GM12801 (cell line): ENCODE results near the gene SLC66A3.

Experiments used
- CTCF ChIP-seq: IDR thresholded peaks from one replicate; pipeline ENCODE4 v1.5.1; 2011; ENCODE audit warnings: control low read depth; ENCODE audit not compliant: insufficient read length; ENCODE audit errors: extremely low read depth

SLC66A3 gene

GRCh38 chr2:11141319-11141718, 13.9 kb upstream of the SLC66A3 start:
- no peak for TF ChIP-seq CTCF

GRCh38 chr2:11142330-11142729, 12.9 kb upstream of the SLC66A3 start:
- no peak for TF ChIP-seq CTCF

GRCh38 chr2:11142987-11143386, 12.3 kb upstream of the SLC66A3 start:
- no peak for TF ChIP-seq CTCF

GRCh38 chr2:11144077-11144737, 11.1 kb upstream of the SLC66A3 start:
- no peak for TF ChIP-seq CTCF

- TF ChIP-seq CTCF = no peak
These were observed 10.6 kb upstream of the SLC66A3 start for GRCh38 chr2:11144738-11145079.

GRCh38 chr2:11145350-11145749, 9.9 kb upstream of the SLC66A3 start:
- TF ChIP-seq CTCF = no peak

- no peak for TF ChIP-seq CTCF
These were observed 9.2 kb upstream of the SLC66A3 start for GRCh38 chr2:11146076-11146475.
